GM19397 (cell line): ENCODE data around the gene NCOR1.

Source experiments
- ATAC-seq: cut with Tn5 transposase; IDR thresholded peaks from one replicate; pipeline ENCODE4 v1.9.1; 2021; ENCODE audit warnings: mild to moderate bottlenecking, moderate library complexity; ENCODE audit not compliant: unreplicated experiment

NCOR1 gene

GRCh38 chr17:15981646-15982580 is 233.4 kb downstream of the NCOR1 start:
- no peak for ATAC-seq

- no peak for ATAC-seq
Measured at GRCh38 chr17:15981208-15981607, 234.1 kb downstream of the NCOR1 start.
